HG02938 (cell line): Measurements from ENCODE around the gene UXS1.

Source experiments
- ATAC-seq: cut with Tn5 transposase; IDR thresholded peaks from one replicate; pipeline ENCODE4 v1.9.1; 2021; ENCODE audit warnings: mild to moderate bottlenecking, moderate library complexity; ENCODE audit not compliant: unreplicated experiment

UXS1 gene

DNA sequence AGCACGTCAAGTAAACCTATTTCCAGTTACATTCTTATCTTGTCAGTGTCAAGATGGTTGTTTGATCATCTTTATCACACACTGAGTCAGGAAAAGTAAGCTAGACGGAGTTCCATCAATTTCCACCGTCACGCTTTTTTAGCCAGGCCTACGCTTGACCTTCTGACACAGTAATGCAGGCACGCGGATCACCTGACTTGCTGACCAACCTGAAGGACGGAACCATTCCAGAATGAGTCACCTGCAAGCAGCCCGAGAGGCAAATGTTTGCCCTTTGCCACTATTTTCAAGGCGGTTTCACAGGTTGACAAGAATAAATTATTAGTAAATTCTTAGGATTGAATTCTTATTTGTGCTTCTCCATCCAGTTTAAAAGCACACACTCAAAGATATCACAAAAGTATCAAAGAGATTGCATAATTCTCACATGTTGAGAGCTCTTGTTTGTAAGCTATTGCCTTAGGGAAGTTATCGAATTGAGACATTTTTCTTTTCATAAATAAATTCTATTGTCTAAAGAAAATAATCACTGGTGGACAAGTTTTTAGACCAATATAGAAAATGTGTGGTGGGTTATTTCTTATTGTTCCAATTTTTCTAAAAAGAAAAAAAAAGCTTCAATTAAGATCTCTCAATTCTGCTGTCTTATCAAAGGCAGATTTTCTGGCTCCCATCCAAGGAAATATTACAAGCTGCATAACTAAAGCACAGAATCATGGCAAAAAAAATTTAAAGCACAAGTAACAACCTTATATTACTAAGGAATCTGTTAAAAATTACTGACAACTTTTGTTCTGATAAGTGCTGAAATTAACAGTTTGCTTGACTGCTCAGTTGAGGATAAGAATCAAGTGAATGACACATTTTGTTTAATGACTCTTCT, 31.9 kb downstream of the UXS1 start:
- ATAC-seq, result no peak

- no peak for ATAC-seq
Observed at GRCh38 chr2:106161341-106161740, 32.8 kb downstream of the UXS1 start.

DNA sequence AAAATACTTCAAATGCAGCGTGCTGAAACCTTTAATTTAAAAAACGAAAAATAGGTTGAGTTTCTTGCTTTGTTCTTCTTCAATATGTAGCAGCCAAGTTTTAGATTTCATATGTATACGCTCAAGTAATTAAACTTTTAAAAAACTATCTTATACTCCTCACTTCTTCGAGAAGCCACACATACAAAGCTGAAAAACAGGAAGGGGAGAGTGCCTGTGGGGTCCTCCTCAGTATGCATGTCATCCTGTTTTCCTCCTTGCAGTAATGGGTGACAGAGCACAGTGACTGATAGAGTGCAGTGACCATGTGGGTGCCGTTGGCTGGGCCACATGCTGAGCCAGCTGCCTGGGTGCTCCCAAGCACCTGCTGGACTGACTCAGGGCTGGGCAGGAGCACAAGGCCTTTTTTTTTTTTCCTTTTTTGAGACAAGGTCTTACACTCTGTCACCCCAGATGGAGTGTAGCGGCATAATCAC, 33.3 kb downstream of the UXS1 start:
- ATAC-seq, result peak; percentile 49

DNA sequence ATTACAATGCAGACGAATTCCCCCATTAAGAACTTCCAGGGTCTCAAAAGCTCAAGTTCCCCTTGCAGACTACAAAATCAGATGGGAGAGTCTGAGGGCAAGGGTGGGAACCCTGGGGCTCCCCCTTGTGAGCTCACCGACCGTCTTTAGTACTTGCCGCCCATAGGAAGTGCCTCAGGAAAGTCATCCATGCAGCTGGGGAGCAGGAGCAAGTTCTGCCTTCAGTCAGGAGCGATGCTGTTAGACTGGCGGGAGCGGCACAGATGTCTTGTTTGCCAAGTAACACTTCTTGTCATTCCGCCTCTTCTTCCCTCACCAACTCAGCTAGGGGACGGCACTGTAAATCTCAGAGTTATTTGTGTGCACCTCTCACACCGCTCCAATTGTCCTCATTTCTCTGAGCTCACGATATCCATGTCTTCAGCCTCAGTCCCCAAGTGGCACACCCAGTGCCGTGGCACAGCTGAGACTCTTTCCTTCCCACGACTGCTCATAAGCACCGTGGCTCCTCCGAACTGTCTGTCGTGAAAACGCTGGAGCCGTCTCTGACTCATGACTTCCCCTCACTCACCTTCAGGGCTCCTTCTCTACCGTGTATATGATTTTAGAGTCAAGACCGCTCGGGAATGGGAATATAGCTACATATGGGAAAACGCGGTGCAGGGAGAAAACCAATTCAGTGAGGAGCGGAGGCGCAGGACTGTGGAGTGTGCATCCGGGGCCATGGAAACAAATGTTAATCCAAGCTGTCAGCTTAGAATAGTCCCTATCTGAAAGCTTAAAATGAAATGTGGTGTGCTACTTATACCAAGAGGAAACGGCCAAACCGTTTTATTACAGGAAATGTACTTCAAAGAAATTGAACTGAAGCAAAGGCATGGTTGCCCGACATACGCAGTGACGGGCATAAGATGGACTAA, 34.0 kb downstream of the UXS1 start:
- ATAC-seq, result peak; percentile 53

DNA sequence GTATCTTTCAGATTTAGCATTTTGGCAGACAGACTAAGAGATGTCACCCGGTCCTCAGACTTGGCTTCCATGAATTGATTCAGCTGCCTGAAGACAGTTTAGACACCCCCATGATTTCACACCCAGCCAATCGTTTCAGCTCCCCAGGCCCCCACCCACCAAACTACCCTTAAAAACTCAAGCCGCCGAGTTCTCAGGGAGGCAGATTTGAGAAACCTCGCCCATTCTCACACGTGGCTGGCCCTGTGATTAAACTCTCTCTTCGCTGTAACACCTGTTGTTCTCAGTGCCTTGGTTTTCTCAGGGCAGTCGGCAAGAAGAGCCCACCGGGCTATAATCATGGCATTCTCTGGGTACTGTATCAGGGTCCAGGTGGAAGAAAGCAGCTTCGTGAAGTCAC, 35.2 kb downstream of the UXS1 start:
- no peak for ATAC-seq

DNA sequence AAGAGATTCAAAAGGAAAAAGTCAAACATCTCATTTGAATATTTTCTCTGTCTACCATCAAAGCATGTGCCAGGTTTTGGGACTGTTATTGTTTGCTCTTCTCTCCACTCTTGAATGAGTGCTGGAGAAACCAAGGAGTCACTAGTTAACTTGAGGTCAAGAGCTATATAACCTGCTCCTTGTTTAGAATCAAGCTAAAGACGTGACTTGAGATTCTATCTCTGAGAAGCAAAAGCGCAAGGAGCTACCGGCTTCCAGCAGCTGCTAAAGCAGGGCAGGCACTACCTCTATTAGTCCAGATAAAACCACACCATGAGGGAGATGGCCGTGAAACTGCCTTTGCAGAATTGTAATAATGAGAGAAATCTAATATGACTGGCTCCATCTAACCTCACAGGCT, 36.0 kb downstream of the UXS1 start:
- no peak for ATAC-seq

- no peak for ATAC-seq
Observed at GRCh38 chr2:106157416-106157815, 36.7 kb downstream of the UXS1 start.

- no peak for ATAC-seq
Observed at GRCh38 chr2:106156305-106157296, 37.5 kb downstream of the UXS1 start.

DNA sequence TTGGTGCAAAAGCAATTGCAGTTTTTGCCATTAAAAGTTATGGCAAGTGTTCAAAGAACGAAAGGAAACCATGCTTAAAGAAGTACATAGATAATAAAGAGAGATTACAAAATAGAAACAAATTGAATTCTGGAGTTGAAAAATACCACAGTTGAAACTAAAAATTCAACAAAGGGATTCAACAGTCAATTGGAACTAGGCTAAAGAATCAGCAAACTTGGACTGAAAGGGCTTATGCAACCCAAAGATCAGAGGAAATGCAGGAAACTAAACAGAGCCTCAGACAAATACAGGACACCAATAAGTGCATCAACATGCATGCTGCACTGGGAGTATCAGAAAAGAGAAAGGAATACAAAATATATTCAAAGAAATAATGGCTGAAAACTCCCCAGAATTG, 40.3 kb downstream of the UXS1 start:
- no peak for ATAC-seq

DNA sequence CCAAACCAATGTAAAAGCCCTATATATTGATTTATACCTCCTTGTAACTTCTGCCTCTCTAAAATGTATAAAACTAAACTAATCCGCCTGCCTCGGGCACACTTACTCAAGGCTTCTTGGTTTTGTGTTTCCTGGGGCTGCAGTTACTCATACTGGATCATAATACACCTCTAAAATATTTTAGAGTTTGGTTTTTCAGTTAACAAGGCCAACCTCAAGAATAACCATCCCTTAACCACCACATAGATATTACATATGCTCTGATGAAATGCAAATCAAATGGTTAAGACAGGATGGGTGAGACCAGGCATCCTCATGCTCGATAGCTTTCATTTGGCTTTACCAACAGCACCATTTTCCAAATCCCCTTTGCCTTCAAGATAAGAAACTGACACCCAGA, 46.4 kb downstream of the UXS1 start:
- ATAC-seq, result no peak

DNA sequence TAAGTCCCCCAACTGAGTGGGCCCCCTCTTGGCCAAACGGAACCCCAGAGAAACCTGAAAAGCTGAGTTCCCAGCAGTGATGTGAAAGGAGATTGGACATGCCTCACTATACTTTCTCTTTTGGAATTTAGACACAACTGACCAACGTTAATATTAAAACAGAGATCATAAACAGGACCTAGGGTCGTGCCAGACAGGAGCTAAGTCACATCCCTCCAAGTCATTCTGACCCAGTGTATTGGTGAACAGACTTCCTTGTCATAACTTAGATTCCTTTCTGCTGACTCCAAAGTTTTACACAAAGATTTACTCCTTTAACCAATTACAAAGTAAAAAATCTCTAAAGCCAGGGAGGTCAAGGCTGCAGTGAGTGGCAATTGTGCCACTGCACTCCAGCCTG, 46.9 kb downstream of the UXS1 start:
- no peak for ATAC-seq

GRCh38 chr2:106144621-106145331, 49.3 kb downstream of the UXS1 start:
- no peak for ATAC-seq

- no peak for ATAC-seq
Observed at GRCh38 chr2:106143495-106144215, 50.4 kb downstream of the UXS1 start.

DNA sequence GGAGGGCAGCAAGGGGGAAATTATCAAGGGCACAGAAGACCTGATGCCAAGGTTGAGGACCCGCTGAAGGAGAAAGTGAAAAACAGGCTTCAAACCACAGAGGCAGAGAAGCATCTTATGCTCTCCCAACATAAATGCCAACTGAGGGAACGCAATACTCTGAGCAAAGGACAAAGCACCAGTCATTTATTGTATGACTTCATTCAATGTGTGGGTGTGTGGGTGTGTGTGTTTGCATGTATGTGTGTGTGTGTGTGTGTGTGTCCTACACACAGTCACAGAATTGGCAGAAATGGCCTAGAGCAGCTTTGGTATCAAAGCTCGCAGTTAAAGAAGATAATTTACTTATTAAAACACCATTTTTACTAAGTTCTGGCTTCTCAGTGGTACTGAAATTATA, 51.4 kb downstream of the UXS1 start:
- no peak for ATAC-seq

- ATAC-seq, result no peak
Observed at GRCh38 chr2:106140913-106141312, 53.2 kb downstream of the UXS1 start.

GRCh38 chr2:106140113-106140512, 54.0 kb downstream of the UXS1 start:
- no peak for ATAC-seq

DNA sequence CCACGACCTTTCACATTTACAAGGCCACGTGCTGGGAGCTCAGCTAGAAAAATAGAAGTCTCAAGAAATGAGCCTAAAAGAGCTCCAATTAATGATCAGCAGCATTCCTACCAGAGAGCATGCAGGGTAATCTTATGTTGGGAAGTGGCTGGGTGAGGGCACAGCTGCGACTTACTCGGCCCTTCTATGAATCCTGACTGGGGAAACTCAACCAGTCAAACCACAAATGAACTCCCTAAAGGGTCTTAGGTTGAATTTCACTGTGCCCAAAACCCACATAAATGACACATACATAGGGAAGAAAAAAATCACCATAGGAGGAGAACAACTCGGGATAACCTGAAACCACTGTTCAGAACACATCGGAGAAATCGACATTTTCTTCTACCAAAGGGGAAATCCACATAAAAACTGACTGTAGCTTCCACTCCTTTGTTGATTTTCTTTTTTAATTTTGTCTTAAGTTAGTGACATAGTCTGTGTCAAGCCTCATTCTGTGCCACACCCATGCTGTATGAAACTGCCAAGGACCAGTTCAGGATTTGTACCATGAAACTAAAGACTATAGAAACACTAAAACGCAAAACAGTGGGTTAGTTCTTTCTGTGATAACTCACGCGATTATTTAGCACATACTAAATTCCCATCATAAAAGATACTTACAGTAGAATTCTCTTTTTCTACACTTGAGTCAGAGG, 54.7 kb downstream of the UXS1 start:
- no peak for ATAC-seq

DNA sequence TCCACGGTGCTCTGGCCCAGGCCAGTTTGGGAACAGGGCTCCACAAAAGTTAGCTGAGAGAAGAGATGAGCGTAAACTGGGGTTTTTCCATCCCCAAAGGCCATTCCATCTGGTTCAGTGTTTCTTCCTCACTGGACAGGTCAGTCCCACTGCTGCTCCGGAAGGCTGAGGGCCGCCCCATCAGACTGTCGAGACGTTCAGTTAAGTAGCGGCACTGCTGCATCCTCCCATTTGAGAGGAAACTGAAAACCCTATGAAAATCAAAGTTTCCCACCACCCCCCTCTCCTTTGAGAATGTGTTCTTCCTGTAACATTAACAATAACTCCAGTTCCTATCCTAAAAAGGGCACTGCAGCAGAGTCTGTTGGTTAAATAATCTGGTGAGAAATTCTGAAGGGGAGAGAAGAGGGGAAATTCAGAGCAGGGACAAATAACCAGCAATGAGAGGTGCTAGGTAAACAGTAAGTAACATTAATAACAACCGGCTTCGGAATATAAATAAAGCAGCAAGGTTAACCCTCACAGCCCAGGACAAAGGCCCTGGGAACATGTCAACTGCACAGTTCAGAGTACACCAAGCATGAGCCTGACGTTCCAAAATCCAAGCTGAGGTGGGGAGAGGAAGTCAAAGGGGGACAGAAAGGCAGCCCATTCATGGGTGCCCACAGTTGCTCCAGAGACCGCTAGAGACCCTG, 55.4 kb downstream of the UXS1 start:
- ATAC-seq, result no peak
